H9 (cell line): Measurements from ENCODE around the gene ADAM22. TPM values are rescaled to one million over a fixed set of nuclear protein-coding genes. Genes with fewer than 3 reads are reported as not detected.
A peak's percentile ranks its signal among the peaks of the same experiment; 100 is the strongest.

ENCODE experiments used
- DNase-seq: peaks from one replicate; pipeline ENCODE4 v3.0.0-alpha.2; 2017
- H2AFZ ChIP-seq: one replicate; pipeline ENCODE4 v1.6.1; 2013; ENCODE audit warnings: mild to moderate bottlenecking, low read length, control low read depth, moderate library complexity
- H2AK5ac ChIP-seq: 2 replicates; pipeline ENCODE4 v1.6.1; 2013; ENCODE audit warnings: low read length, control low read depth, mixed read lengths; ENCODE audit not compliant: insufficient read length
- H2BK120ac ChIP-seq: one replicate; pipeline ENCODE4 v1.6.1; 2013; ENCODE audit warnings: low read depth, mild to moderate bottlenecking, low read length, control low read depth, inconsistent platforms; ENCODE audit not compliant: poor library complexity, severe bottlenecking
- H2BK12ac ChIP-seq: 2 replicates; pipeline ENCODE4 v1.6.1; 2013; ENCODE audit warnings: low read length, control low read depth, mixed read lengths, low read depth; ENCODE audit not compliant: insufficient read length
- H2BK15ac ChIP-seq: 2 replicates; pipeline ENCODE4 v1.6.1; 2013; ENCODE audit warnings: low read depth, low read length, control low read depth
- H2BK20ac ChIP-seq: one replicate; pipeline ENCODE4 v1.6.1; 2013; ENCODE audit warnings: low read depth, mild to moderate bottlenecking, low read length, control low read depth, inconsistent platforms; ENCODE audit not compliant: poor library complexity, severe bottlenecking
- H2BK5ac ChIP-seq: 2 replicates; pipeline ENCODE4 v1.6.1; 2013; ENCODE audit warnings: low read length, control low read depth, mixed read lengths; ENCODE audit not compliant: insufficient read length
- H3K14ac ChIP-seq: 2 replicates; pipeline ENCODE4 v1.6.1; 2013; ENCODE audit warnings: low read length, control low read depth; ENCODE audit not compliant: insufficient read depth
- H3K18ac ChIP-seq: 2 replicates; pipeline ENCODE4 v1.6.1; 2013; ENCODE audit warnings: low read depth, mild to moderate bottlenecking, mixed read lengths, low read length, control low read depth; ENCODE audit not compliant: insufficient read length
- H3K23ac ChIP-seq: 2 replicates; pipeline ENCODE4 v1.6.1; 2013; ENCODE audit warnings: low read length, control low read depth, mixed read lengths, low read depth; ENCODE audit not compliant: insufficient read length
- H3K23me2 ChIP-seq: 2 replicates; pipeline ENCODE4 v1.6.1; 2013; ENCODE audit warnings: low read depth, mild to moderate bottlenecking, mixed read lengths, low read length, control low read depth; ENCODE audit not compliant: insufficient read length, poor library complexity, severe bottlenecking
- H3K27ac ChIP-seq: 2 replicates; pipeline ENCODE4 v1.5.1; 2013; ENCODE audit warnings: low read length, control low read depth, mixed read lengths, low read depth; ENCODE audit not compliant: insufficient read length
- H3K27me3 ChIP-seq: 2 replicates; pipeline ENCODE4 v1.6.1; 2013; ENCODE audit warnings: low read length, control low read depth, inconsistent platforms; ENCODE audit not compliant: insufficient read depth
- H3K4ac ChIP-seq: 2 replicates; pipeline ENCODE4 v1.6.1; 2013; ENCODE audit warnings: low read depth, mild to moderate bottlenecking, control low read depth, inconsistent platforms, low read length, moderate library complexity
- H3K4me1 ChIP-seq: 2 replicates; pipeline ENCODE4 v1.6.1; 2013; ENCODE audit warnings: low read length, control low read depth, inconsistent platforms; ENCODE audit not compliant: insufficient read depth
- H3K4me2 ChIP-seq: 2 replicates; pipeline ENCODE4 v1.6.1; 2013; ENCODE audit warnings: low read length, control low read depth, mixed read lengths; ENCODE audit not compliant: insufficient read length, insufficient read depth
- H3K56ac ChIP-seq: 2 replicates; pipeline ENCODE4 v1.6.1; 2013; ENCODE audit warnings: low read depth, mild to moderate bottlenecking, mixed read lengths, low read length, control low read depth; ENCODE audit not compliant: insufficient read length
- H3K79me1 ChIP-seq: 2 replicates; pipeline ENCODE4 v1.6.1; 2013; ENCODE audit warnings: low read depth, mild to moderate bottlenecking, moderate library complexity, low read length, control low read depth, inconsistent platforms; ENCODE audit not compliant: insufficient read depth, poor library complexity, severe bottlenecking
- H3K79me2 ChIP-seq: 2 replicates; pipeline ENCODE4 v1.6.1; 2013; ENCODE audit warnings: low read length, control low read depth, inconsistent platforms; ENCODE audit not compliant: insufficient read depth
- H3K9ac ChIP-seq: 2 replicates; pipeline ENCODE4 v1.6.1; 2013; ENCODE audit warnings: low read length, control low read depth, mixed read lengths; ENCODE audit not compliant: insufficient read length; ENCODE audit errors: extremely low read depth
- H3K9me3 ChIP-seq: one replicate; pipeline ENCODE4 v1.6.1; 2013; ENCODE audit warnings: low read depth, low read length, inconsistent platforms; ENCODE audit not compliant: control insufficient read depth
- H3T11ph ChIP-seq: one replicate; pipeline ENCODE4 v1.6.1; 2013; ENCODE audit warnings: mild to moderate bottlenecking, low read length, control low read depth, inconsistent platforms
- H4K20me1 ChIP-seq: one replicate; pipeline ENCODE4 v1.6.1; 2013; ENCODE audit not compliant: control insufficient read depth, insufficient read length, insufficient read depth
- H4K5ac ChIP-seq: 2 replicates; pipeline ENCODE4 v1.6.1; 2013; ENCODE audit warnings: low read depth, mild to moderate bottlenecking, mixed read lengths, low read length, control low read depth; ENCODE audit not compliant: insufficient read length
- H4K8ac ChIP-seq: replicated peaks from 2 replicates; pipeline ENCODE4 v1.6.1; 2013; ENCODE audit warnings: low read length, control low read depth, mixed read lengths, low read depth; ENCODE audit not compliant: insufficient read length
- H4K91ac ChIP-seq: 2 replicates; pipeline ENCODE4 v1.6.1; 2013; ENCODE audit warnings: low read depth, mild to moderate bottlenecking, moderate library complexity, mixed read lengths, low read length, control low read depth; ENCODE audit not compliant: insufficient read length
- H3K27ac Mint-ChIP-seq, 3 experiments: 2 replicates in 2 of 3; 3 replicates in 1 of 3; pipeline ENCODE4 v1.8.0; 2020 to 2021; ENCODE audit warnings: mixed read lengths in 3 of 3, mild to moderate bottlenecking in 1 of 3, moderate library complexity in 1 of 3
- H3K27me3 Mint-ChIP-seq: 2 replicates; pipeline ENCODE4 v1.8.0; 2021; ENCODE audit warnings: low read depth, mild to moderate bottlenecking, moderate library complexity, mixed read lengths
- H3K36me3 Mint-ChIP-seq, 3 experiments: 2 replicates in 2 of 3; 3 replicates in 1 of 3; pipeline ENCODE4 v1.8.0; 2020 to 2021; ENCODE audit warnings: low read depth in 3 of 3, mixed read lengths in 3 of 3; ENCODE audit not compliant: insufficient read depth in 1 of 3
- H3K4me1 Mint-ChIP-seq, 2 experiments: 2 replicates each; pipeline ENCODE4 v1.8.0; 2020; ENCODE audit warnings: mixed read lengths in 2 of 2
- H3K4me3 Mint-ChIP-seq, 2 experiments: 2 replicates in 1 of 2; 3 replicates in 1 of 2; pipeline ENCODE4 v1.8.0; 2020 to 2021; ENCODE audit warnings: mild to moderate bottlenecking in 2 of 2, mixed read lengths in 2 of 2, moderate library complexity in 1 of 2
- H3K9me3 Mint-ChIP-seq, 2 experiments: 2 replicates in 1 of 2; 3 replicates in 1 of 2; pipeline ENCODE4 v1.8.0; 2020; ENCODE audit warnings: mild to moderate bottlenecking in 2 of 2, mixed read lengths in 2 of 2, moderate library complexity in 1 of 2
- WGBS: extraction: QIAGEN DNeasy Blood & Tissue Kit; methylation state at CpG from one replicate; pipeline ENCODE4 v1.1.7; 2013; ENCODE audit warnings: missing lambda C conversion rate, low lambda C conversion rate, mixed read lengths; ENCODE audit not compliant: insufficient read length; ENCODE audit errors: extremely low coverage; 5-methylcytosine and 5-hydroxymethylcytosine counted together
- total RNA-seq: library from RNA; stranded (reverse); gene quantifications from 2 replicates; pipeline ENCODE4 v1.2.1, GENCODE V29; 2021
- TF ChIP-seq, protein P1 (sequence below): fragments of 200-600 bp; sonication (generic); conservative IDR thresholded peaks from 3 replicates; pipeline ENCODE4 v1.8.0; 2021; ENCODE audit warnings: antibody characterized with exemption, mild to moderate bottlenecking

The ADAM22 gene
- total RNA-seq, 1 experiment from 2014 or later, result 8.7 TPM

- Mint-ChIP-seq H3K27ac (peak overlapping the region in 2 of 3 experiments; percentile 48 to 74; a peak in 2 of 7 replicates), H3K4me1 (peaks cover 17 to 29% of the 10 kb centered on the region in 2 experiments), H3K36me3 (peaks cover 12 to 23% (median 18%) of the 10 kb centered on the region in 3 experiments; a peak in 6 of 7 replicates), H3K9me3 (no peaks in the 10 kb centered on the region), H3K4me3 (no peak overlapping the region), H3K27me3 (no peaks in the 10 kb centered on the region)
- Histone ChIP-seq H2BK5ac (no peak overlapping the region), H4K91ac (no peak overlapping the region), H2BK20ac (no peak overlapping the region), H3K79me2 (no peaks in the 10 kb centered on the region), H3K4me1 (peaks cover 9% of the 10 kb centered on the region; the same call in 1 of the 2 replicates), H3T11ph (no peak overlapping the region), H3K9ac (no peak overlapping the region), H4K20me1 (peaks cover 3% of the 10 kb centered on the region), H3K9me3 (no peaks in the 10 kb centered on the region), H2AFZ (no peak overlapping the region), H2AK5ac (no peak overlapping the region), H2BK120ac (no peak overlapping the region), H3K4ac (no peak overlapping the region), H3K23me2 (no peaks in the 10 kb centered on the region), H4K5ac (no peak overlapping the region), H2BK12ac (peak overlapping the region; percentile 94), H3K18ac (no peak overlapping the region), H3K79me1 (no peaks in the 10 kb centered on the region), H2BK15ac (no peak overlapping the region), H3K27me3 (no peaks in the 10 kb centered on the region), H3K27ac (no peak overlapping the region), H3K56ac (no peak overlapping the region), H3K4me2 (no peak overlapping the region), H4K8ac (no peak overlapping the region), H3K23ac (no peak overlapping the region), H3K14ac (no peak overlapping the region)
- DNase-seq, result no peak
- TF ChIP-seq, protein P1, sequence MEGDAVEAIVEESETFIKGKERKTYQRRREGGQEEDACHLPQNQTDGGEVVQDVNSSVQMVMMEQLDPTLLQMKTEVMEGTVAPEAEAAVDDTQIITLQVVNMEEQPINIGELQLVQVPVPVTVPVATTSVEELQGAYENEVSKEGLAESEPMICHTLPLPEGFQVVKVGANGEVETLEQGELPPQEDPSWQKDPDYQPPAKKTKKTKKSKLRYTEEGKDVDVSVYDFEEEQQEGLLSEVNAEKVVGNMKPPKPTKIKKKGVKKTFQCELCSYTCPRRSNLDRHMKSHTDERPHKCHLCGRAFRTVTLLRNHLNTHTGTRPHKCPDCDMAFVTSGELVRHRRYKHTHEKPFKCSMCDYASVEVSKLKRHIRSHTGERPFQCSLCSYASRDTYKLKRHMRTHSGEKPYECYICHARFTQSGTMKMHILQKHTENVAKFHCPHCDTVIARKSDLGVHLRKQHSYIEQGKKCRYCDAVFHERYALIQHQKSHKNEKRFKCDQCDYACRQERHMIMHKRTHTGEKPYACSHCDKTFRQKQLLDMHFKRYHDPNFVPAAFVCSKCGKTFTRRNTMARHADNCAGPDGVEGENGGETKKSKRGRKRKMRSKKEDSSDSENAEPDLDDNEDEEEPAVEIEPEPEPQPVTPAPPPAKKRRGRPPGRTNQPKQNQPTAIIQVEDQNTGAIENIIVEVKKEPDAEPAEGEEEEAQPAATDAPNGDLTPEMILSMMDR, result no peak
- no CpG with 5 or more reads among the region's 3 CpGs for WGBS
These were observed 266.2 kb downstream of the ADAM22 start for GRCh38 chr7:88200261-88200660.
